NOMO-1 (cell line): ENCODE data around the gene SENP1.

ENCODE experiments used
- DNase-seq, 2 experiments: peaks; one replicate each; lab custom pipeline; 2025; ENCODE audit not compliant: unreplicated experiment in 2 of 2; lab: John Stamatoyannopoulos, UW

Gene SENP1

GRCh38 chr12:48038085-48038484 is 67.8 kb downstream of the SENP1 start:
- DNase-seq: peak; percentile 36 to 75

GRCh38 chr12:48037267-48037915 is 68.5 kb downstream of the SENP1 start:
- DNase-seq: peak; percentile 9 to 17

- no peak for DNase-seq
Measured at GRCh38 chr12:48036818-48037217, 69.1 kb downstream of the SENP1 start.

GRCh38 chr12:48034835-48035805 is 70.8 kb downstream of the SENP1 start:
- DNase-seq: no peak

GRCh38 chr12:48033451-48033850 is 72.4 kb downstream of the SENP1 start:
- no peak for DNase-seq

- no peak for DNase-seq
Measured at GRCh38 chr12:48032597-48032996, 73.3 kb downstream of the SENP1 start.

- DNase-seq: no peak
Measured at GRCh38 chr12:48031135-48031960, 74.5 kb downstream of the SENP1 start.

- DNase-seq: no peak
Measured at GRCh38 chr12:48030173-48030650, 75.7 kb downstream of the SENP1 start.

- peak; percentile 47 to 89 for DNase-seq
Measured at GRCh38 chr12:48029491-48030172, 76.2 kb downstream of the SENP1 start.

- peak in 1 of 2 experiments; percentile 10 for DNase-seq
Measured at GRCh38 chr12:48028541-48029431, 77.1 kb downstream of the SENP1 start.

GRCh38 chr12:48027183-48028002 is 78.5 kb downstream of the SENP1 start:
- DNase-seq: no peak

GRCh38 chr12:48026060-48026827 is 79.6 kb downstream of the SENP1 start:
- no peak for DNase-seq

- DNase-seq: no peak
Measured at GRCh38 chr12:48025281-48025680, 80.6 kb downstream of the SENP1 start.

GRCh38 chr12:48024735-48025134 is 81.1 kb downstream of the SENP1 start:
- DNase-seq: no peak

- DNase-seq: no peak
Measured at GRCh38 chr12:48023386-48023785, 82.5 kb downstream of the SENP1 start.

GRCh38 chr12:48022676-48023385 is 83.0 kb downstream of the SENP1 start:
- DNase-seq: no peak

GRCh38 chr12:48022180-48022521 is 83.7 kb downstream of the SENP1 start:
- DNase-seq: no peak
